Activated CD8-positive, alpha-beta memory T cell treated with anti-CD3 and anti-CD28 coated beads for 36 hours (primary cell): ENCODE results near the gene RAI2. TPM values are rescaled to one million over a fixed set of nuclear protein-coding genes. Genes with fewer than 3 reads are reported as not detected.
"Not testable (repeated sequence)": the region's sequence is repeated elsewhere in the genome, so short reads cannot be mapped to it uniquely, and the experiment has no call there.

Experiments used
- CTCF ChIA-PET: fragments of 350-600 bp; sonication (Branson Sonifier 250); formaldehyde crosslinking; loops from one replicate; lab custom pipeline; 2021; ENCODE audit warnings: antibody characterized with exemption; lab: Charles Lee
- POLR2A ChIA-PET: fragments of 350-600 bp; sonication (Branson Sonifier 250); formaldehyde crosslinking; loops from one replicate; lab custom pipeline; 2021; ENCODE audit warnings: antibody characterized with exemption; lab: Charles Lee
- total RNA-seq, 2 experiments: library from RNA; stranded (reverse); gene quantifications; one replicate each; pipeline ENCODE4 v1.2.3, GENCODE V29; 2021

Gene RAI2
- total RNA-seq, 2 experiments from 2014 or later: 0.57 to 0.71 TPM

GRCh38 chrX:17788956-17789562, 72.0 kb downstream of the RAI2 start:
- ChIA-PET POLR2A (no interaction called here), CTCF (no interaction called here)

- POLR2A ChIA-PET: no interaction called here
- CTCF ChIA-PET: no interaction called here
Measured at GRCh38 chrX:17788439-17788838, 72.7 kb downstream of the RAI2 start.

- ChIA-PET CTCF (no interaction called here), POLR2A (no interaction called here)
Measured at GRCh38 chrX:17787557-17787956, 73.5 kb downstream of the RAI2 start.

GRCh38 chrX:17786554-17787347, 74.3 kb downstream of the RAI2 start:
- POLR2A ChIA-PET, CTCF ChIA-PET: not testable (repeated sequence)

- ChIA-PET CTCF (no interaction called here), POLR2A (no interaction called here)
Measured at GRCh38 chrX:17779434-17779833, 81.7 kb downstream of the RAI2 start.

- ChIA-PET CTCF (no interaction called here), POLR2A (no interaction called here)
Measured at GRCh38 chrX:17778997-17779396, 82.1 kb downstream of the RAI2 start.

- POLR2A ChIA-PET: no interaction called here
- CTCF ChIA-PET: no interaction called here
Measured at GRCh38 chrX:17774053-17774452, 87.0 kb downstream of the RAI2 start.

GRCh38 chrX:17773221-17773876, 87.7 kb downstream of the RAI2 start:
- ChIA-PET CTCF (no interaction called here), POLR2A (no interaction called here)

- CTCF ChIA-PET: no interaction called here
- POLR2A ChIA-PET: no interaction called here
Measured at GRCh38 chrX:17769701-17770269, 91.3 kb downstream of the RAI2 start.

- CTCF ChIA-PET: no interaction called here
- POLR2A ChIA-PET: no interaction called here
Measured at GRCh38 chrX:17768997-17769396, 92.1 kb downstream of the RAI2 start.

GRCh38 chrX:17767734-17768133, 93.4 kb downstream of the RAI2 start:
- ChIA-PET POLR2A (no interaction called here), CTCF (no interaction called here)

GRCh38 chrX:17759990-17760389, 101.1 kb downstream of the RAI2 start:
- ChIA-PET CTCF (no interaction called here), POLR2A (no interaction called here)

GRCh38 chrX:17758382-17758781, 102.7 kb downstream of the RAI2 start:
- POLR2A ChIA-PET: no interaction called here
- CTCF ChIA-PET: no interaction called here

- ChIA-PET CTCF (no interaction called here), POLR2A (no interaction called here)
Measured at GRCh38 chrX:17750436-17750835, 110.7 kb downstream of the RAI2 start.

Other genes with a start within 250 kb of the RAI2 start
- gene SCML1, start 123.8 kb downstream of the RAI2 start, total RNA-seq: 1 to 10 TPM in 1 of 2 experiments, under 1 TPM in 1; 0.99 to 1.8 TPM